Stimulated activated CD4-positive, alpha-beta T cell treated with anti-CD3 and anti-CD28 coated beads, TNF-alpha, amount 100 ng/mL, for 48 hours (primary cell): ENCODE data around the gene VANGL1.

Experiments
- DNase-seq, 3 donors: peaks; one replicate each; pipeline ENCODE4 v3.0.0-alpha.2; 2020; ENCODE audit warnings: low read depth in 3 of 3

The VANGL1 gene

GRCh38 chr1:115643666-115644065 lies 1.9 kb downstream of the VANGL1 start:
- no peak for DNase-seq

GRCh38 chr1:115644109-115644508 lies 2.3 kb downstream of the VANGL1 start:
- no peak for DNase-seq

GRCh38 chr1:115647047-115647446 lies 5.3 kb downstream of the VANGL1 start:
- DNase-seq, result no peak

GRCh38 chr1:115647507-115647906 lies 5.7 kb downstream of the VANGL1 start:
- no peak for DNase-seq

- no peak for DNase-seq
These were observed 6.3 kb downstream of the VANGL1 start for GRCh38 chr1:115647919-115648650.

GRCh38 chr1:115648717-115649691 lies 7.2 kb downstream of the VANGL1 start:
- DNase-seq, result no peak

- no peak for DNase-seq
These were observed 8.2 kb downstream of the VANGL1 start for GRCh38 chr1:115649964-115650363.

- no peak for DNase-seq
These were observed 9.2 kb downstream of the VANGL1 start for GRCh38 chr1:115650961-115651360.

GRCh38 chr1:115651391-115651790 lies 9.6 kb downstream of the VANGL1 start:
- no peak for DNase-seq

- no peak for DNase-seq
These were observed 10.5 kb downstream of the VANGL1 start for GRCh38 chr1:115652236-115652788.

GRCh38 chr1:115654125-115654524 lies 12.4 kb downstream of the VANGL1 start:
- no peak for DNase-seq

- DNase-seq, result no peak
These were observed 13.0 kb downstream of the VANGL1 start for GRCh38 chr1:115654663-115655305.

GRCh38 chr1:115655306-115655663 lies 13.5 kb downstream of the VANGL1 start:
- DNase-seq, result no peak

- no peak for DNase-seq
These were observed 14.1 kb downstream of the VANGL1 start for GRCh38 chr1:115655916-115656315.

GRCh38 chr1:115656461-115657077 lies 14.8 kb downstream of the VANGL1 start:
- no peak for DNase-seq

GRCh38 chr1:115658646-115659045 lies 16.9 kb downstream of the VANGL1 start:
- no peak for DNase-seq

- DNase-seq, result no peak
These were observed 18.4 kb downstream of the VANGL1 start for GRCh38 chr1:115660151-115660550.

GRCh38 chr1:115661157-115661556 lies 19.4 kb downstream of the VANGL1 start:
- no peak for DNase-seq

- no peak for DNase-seq
These were observed 23.7 kb downstream of the VANGL1 start for GRCh38 chr1:115665319-115666096.

- DNase-seq, result no peak
These were observed 24.4 kb downstream of the VANGL1 start for GRCh38 chr1:115666206-115666605.

GRCh38 chr1:115666702-115667101 lies 24.9 kb downstream of the VANGL1 start:
- DNase-seq, result no peak
